Smooth muscle cell (in vitro differentiated cells): Measurements from ENCODE around the gene CDR2L. TPM values are rescaled to one million over a fixed set of nuclear protein-coding genes. Genes with fewer than 3 reads are reported as not detected.

Experiments used
- DNase-seq: peaks from one replicate; lab custom pipeline; 2025; ENCODE audit not compliant: unreplicated experiment; lab: John Stamatoyannopoulos, UW
- H2AFZ ChIP-seq: fragments of 200-600 bp; sonication (generic); 2 replicates; pipeline ENCODE4 v1.6.0; 2016; ENCODE audit warnings: antibody characterized with exemption, low read depth, mild to moderate bottlenecking
- H3F3A ChIP-seq: fragments of 200-600 bp; sonication (generic); 2 replicates; pipeline ENCODE4 v1.6.0; 2017; ENCODE audit warnings: antibody characterized with exemption, low read depth
- H3K27ac ChIP-seq: fragments of 200-600 bp; sonication (generic); 2 replicates; pipeline ENCODE4 v1.5.1; 2016; ENCODE audit warnings: low read depth, mild to moderate bottlenecking
- H3K27me3 ChIP-seq: fragments of 200-600 bp; sonication (generic); 2 replicates; pipeline ENCODE4 v1.6.1; 2016; ENCODE audit warnings: low read depth, mild to moderate bottlenecking
- H3K36me3 ChIP-seq: fragments of 200-600 bp; sonication (generic); 2 replicates; pipeline ENCODE4 v1.5.1; 2016; ENCODE audit warnings: low read depth
- H3K4me1 ChIP-seq: fragments of 200-600 bp; sonication (generic); 2 replicates; pipeline ENCODE4 v1.5.1; 2016; ENCODE audit warnings: low read depth
- H3K4me2 ChIP-seq: fragments of 200-600 bp; sonication (generic); 2 replicates; pipeline ENCODE4 v1.6.0; 2016; ENCODE audit warnings: mild to moderate bottlenecking
- H3K4me3 ChIP-seq: fragments of 200-600 bp; sonication (generic); 2 replicates; pipeline ENCODE4 v1.5.1; 2016; ENCODE audit warnings: mild to moderate bottlenecking
- H3K79me2 ChIP-seq: fragments of 200-600 bp; sonication (generic); 2 replicates; pipeline ENCODE4 v1.6.0; 2016; ENCODE audit warnings: low read depth, mild to moderate bottlenecking
- H3K9ac ChIP-seq: fragments of 200-600 bp; sonication (generic); 2 replicates; pipeline ENCODE4 v1.6.0; 2016; ENCODE audit warnings: low read depth
- H3K9me3 ChIP-seq: fragments of 200-600 bp; sonication (generic); replicated peaks from 2 replicates; pipeline ENCODE4 v1.5.1; 2016; ENCODE audit warnings: low read depth
- H4K20me1 ChIP-seq: fragments of 200-600 bp; sonication (generic); 2 replicates; pipeline ENCODE4 v1.6.0; 2016; ENCODE audit warnings: low read depth
- WGBS: methylation state at CpG from one replicate; pipeline ENCODE4 v1.1.7; 2016; ENCODE audit warnings: low lambda C conversion rate; 5-methylcytosine and 5-hydroxymethylcytosine counted together
- polyA plus RNA-seq: library from polyadenylated mRNA; unstranded; fragments of >200 nt; fragmentation: Nextera tagmentation; extraction: Ambion mirVana; gene quantifications from 2 replicates; pipeline ENCODE4 v1.2.1, GENCODE V29; 2016
- small RNA-seq: library from RNA; depleted of rRNA; stranded (forward); fragments of <200 nt; gene quantifications from one replicate; pipeline ENCODE3, GENCODE V24; 2014
- total RNA-seq: library from RNA; depleted of rRNA; stranded (reverse); fragments of >200 nt; gene quantifications from 2 replicates; pipeline ENCODE4 v1.2.3, GENCODE V29; 2014
- TF ChIP-seq, protein P1 (sequence below): fragments of 200-600 bp; sonication (generic); IDR thresholded peaks from 2 replicates; pipeline ENCODE4 v1.5.1; 2017; ENCODE audit warnings: borderline replicate concordance, mild to moderate bottlenecking, antibody characterized with exemption; ENCODE audit not compliant: insufficient read depth, poor library complexity, severe bottlenecking

The CDR2L gene
- total and polyA plus RNA-seq, 2 experiments from 2014 or later: 37.8 to 40.7 TPM

DNA sequence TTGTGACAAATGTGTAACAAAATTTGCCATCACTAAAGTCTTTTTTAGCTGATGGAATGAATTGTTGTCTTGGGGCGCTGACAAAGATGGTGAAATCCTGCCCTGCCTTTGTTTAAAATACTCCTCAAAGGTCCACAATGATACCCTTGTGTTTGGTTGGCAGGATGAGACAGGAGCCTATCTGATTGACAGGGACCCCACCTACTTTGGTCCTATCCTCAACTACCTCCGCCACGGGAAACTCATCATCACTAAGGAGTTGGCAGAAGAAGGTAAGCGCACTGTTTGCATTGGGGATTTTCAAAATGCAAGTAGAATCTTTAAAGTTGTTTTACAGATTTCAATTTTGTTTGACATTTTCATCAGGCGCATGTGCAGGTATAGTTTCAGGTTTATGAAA lies 61.6 kb downstream of the CDR2L start:
- H3K4me2 ChIP-seq: peak overlapping the region; percentile 98
- H3K27me3 ChIP-seq: no peaks in the 10 kb centered on the region
- H2AFZ ChIP-seq: no peak overlapping the region
- no peaks in the 10 kb centered on the region for H3F3A ChIP-seq
- 93% methylated on average over 5 of the region's 5 CpGs for WGBS
- H3K9me3 ChIP-seq: no peaks in the 10 kb centered on the region
- H3K4me1 ChIP-seq: peaks cover 14% of the 10 kb centered on the region
- no peak overlapping the region for H3K27ac ChIP-seq
- no peak overlapping the region for H3K9ac ChIP-seq
- peaks cover 22% of the 10 kb centered on the region for H3K79me2 ChIP-seq
- peak overlapping the region; percentile 90 for H3K4me3 ChIP-seq
- H3K36me3 ChIP-seq: no peaks in the 10 kb centered on the region
- DNase-seq: no peak
- TF ChIP-seq, protein P1, sequence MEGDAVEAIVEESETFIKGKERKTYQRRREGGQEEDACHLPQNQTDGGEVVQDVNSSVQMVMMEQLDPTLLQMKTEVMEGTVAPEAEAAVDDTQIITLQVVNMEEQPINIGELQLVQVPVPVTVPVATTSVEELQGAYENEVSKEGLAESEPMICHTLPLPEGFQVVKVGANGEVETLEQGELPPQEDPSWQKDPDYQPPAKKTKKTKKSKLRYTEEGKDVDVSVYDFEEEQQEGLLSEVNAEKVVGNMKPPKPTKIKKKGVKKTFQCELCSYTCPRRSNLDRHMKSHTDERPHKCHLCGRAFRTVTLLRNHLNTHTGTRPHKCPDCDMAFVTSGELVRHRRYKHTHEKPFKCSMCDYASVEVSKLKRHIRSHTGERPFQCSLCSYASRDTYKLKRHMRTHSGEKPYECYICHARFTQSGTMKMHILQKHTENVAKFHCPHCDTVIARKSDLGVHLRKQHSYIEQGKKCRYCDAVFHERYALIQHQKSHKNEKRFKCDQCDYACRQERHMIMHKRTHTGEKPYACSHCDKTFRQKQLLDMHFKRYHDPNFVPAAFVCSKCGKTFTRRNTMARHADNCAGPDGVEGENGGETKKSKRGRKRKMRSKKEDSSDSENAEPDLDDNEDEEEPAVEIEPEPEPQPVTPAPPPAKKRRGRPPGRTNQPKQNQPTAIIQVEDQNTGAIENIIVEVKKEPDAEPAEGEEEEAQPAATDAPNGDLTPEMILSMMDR: no peak
- H4K20me1 ChIP-seq: no peaks in the 10 kb centered on the region

DNA sequence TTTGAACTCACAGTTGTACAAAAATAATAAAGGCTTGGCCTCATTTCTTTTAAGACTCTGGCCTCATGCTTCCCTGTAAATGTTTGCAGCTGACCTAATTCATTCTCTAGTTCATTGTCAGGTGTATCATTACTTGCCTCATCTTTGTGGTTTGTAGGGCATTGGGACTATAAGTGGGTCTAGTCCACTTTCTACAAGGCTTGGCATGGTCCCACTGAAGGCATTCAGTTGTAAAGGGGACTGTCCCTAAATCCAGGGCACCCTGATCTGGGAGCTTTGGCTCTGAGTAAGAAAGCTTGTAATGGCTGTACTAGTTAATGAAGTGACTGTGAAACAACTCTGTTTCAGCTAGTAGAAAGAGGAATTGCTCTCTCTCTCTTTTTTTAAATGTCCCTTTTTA lies 62.3 kb downstream of the CDR2L start:
- Histone ChIP-seq H3K36me3 (no peaks in the 10 kb centered on the region), H3K27me3 (no peaks in the 10 kb centered on the region), H3K9ac (no peak overlapping the region), H3K4me1 (peaks cover 14% of the 10 kb centered on the region), H4K20me1 (no peaks in the 10 kb centered on the region), H3K79me2 (peaks cover 22% of the 10 kb centered on the region), H2AFZ (no peak overlapping the region), H3K4me2 (no peak overlapping the region), H3K4me3 (no peak overlapping the region), H3K27ac (no peak overlapping the region), H3F3A (no peaks in the 10 kb centered on the region), H3K9me3 (no peaks in the 10 kb centered on the region)
- DNase-seq: no peak
- TF ChIP-seq, protein P1: no peak

DNA sequence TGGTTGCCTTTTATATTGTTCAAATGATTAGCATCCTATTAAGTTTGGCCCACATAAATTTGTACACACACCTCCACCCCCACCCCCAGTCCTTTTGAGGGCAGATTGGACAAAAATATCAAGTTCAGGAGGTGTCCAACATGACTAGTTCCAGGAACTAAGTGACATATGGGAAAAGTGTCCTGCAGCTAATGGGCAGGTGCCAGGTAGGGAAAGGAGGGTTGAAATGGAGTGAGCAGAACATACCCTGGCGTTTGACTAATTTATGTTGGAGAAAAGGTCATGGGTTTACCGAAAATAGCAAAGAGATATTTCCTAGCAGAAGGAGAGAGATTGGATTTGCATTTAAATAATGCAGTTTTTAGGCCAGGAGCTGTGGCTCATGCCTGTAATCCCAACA lies 64.5 kb downstream of the CDR2L start:
- no peak overlapping the region for H2AFZ ChIP-seq
- no peak overlapping the region for H3K9ac ChIP-seq
- no peaks in the 10 kb centered on the region for H3K27me3 ChIP-seq
- H3K27ac ChIP-seq: no peak overlapping the region
- no peaks in the 10 kb centered on the region for H3K9me3 ChIP-seq
- no peak overlapping the region for H3K4me3 ChIP-seq
- H3K4me1 ChIP-seq: peaks cover 8% of the 10 kb centered on the region
- 93% methylated on average over 2 of the region's 2 CpGs for WGBS
- TF ChIP-seq, protein P1: no peak
- H3K36me3 ChIP-seq: no peaks in the 10 kb centered on the region
- no peaks in the 10 kb centered on the region for H3F3A ChIP-seq
- H3K4me2 ChIP-seq: no peak overlapping the region
- DNase-seq: no peak
- H4K20me1 ChIP-seq: peaks cover 6% of the 10 kb centered on the region
- peaks cover 20% of the 10 kb centered on the region for H3K79me2 ChIP-seq

Small RNA genes within 50 kb of the gene (small RNA-seq; reads per million reads assigned to genes)
- gene RN7SL573P (not detected), gene RNU6-362P (not detected)

Other genes starting within 250 kb of the CDR2L start
- 12.4 and 23.2 TPM in 2 replicates for gene NHERF1, start 239.0 kb upstream of the CDR2L start, total RNA-seq
- 31.9 and 38.8 TPM in 2 replicates for gene NHERF1, start 239.0 kb upstream of the CDR2L start, polyA plus RNA-seq
- 21.4 and 23.5 TPM in 2 replicates for gene NAT9, start 211.3 kb upstream of the CDR2L start, total RNA-seq
- 42.5 and 48.3 TPM in 2 replicates for gene NAT9, start 211.3 kb upstream of the CDR2L start, polyA plus RNA-seq
- 0.13 TPM in 2 replicates for gene GRIN2C, start 127.7 kb upstream of the CDR2L start, total RNA-seq
- gene GRIN2C, start 127.7 kb upstream of the CDR2L start, polyA plus RNA-seq: 0.30 and 0.32 TPM in 2 replicates
- 5.6 and 10.4 TPM in 2 replicates for gene FDXR, start 114.6 kb upstream of the CDR2L start, total RNA-seq
- 18.7 and 22.1 TPM in 2 replicates for gene FDXR, start 114.6 kb upstream of the CDR2L start, polyA plus RNA-seq
- 0.22 TPM in 1 of 2 replicates, not detected in the other for gene FADS6, start 94.0 kb upstream of the CDR2L start, total RNA-seq
- gene FADS6, start 94.0 kb upstream of the CDR2L start, polyA plus RNA-seq: not detected in 2 replicates
- gene USH1G, start 64.4 kb upstream of the CDR2L start, total RNA-seq: 0.49 TPM in 2 replicates
- 0.32 and 0.58 TPM in 2 replicates for gene USH1G, start 64.4 kb upstream of the CDR2L start, polyA plus RNA-seq
- not detected in 2 replicates for gene OTOP2, start 63.4 kb upstream of the CDR2L start, total RNA-seq
- gene OTOP2, start 63.4 kb upstream of the CDR2L start, polyA plus RNA-seq: not detected in 2 replicates
- gene OTOP3, start 51.7 kb upstream of the CDR2L start, total RNA-seq: not detected in 2 replicates
- gene OTOP3, start 51.7 kb upstream of the CDR2L start, polyA plus RNA-seq: not detected in 2 replicates
- gene HID1, start 14.9 kb upstream of the CDR2L start, total RNA-seq: 6.8 and 8.8 TPM in 2 replicates
- 3.3 and 22.0 TPM in 2 replicates for gene HID1, start 14.9 kb upstream of the CDR2L start, polyA plus RNA-seq
- 36.8 and 75.6 TPM in 2 replicates for gene MRPL58, start 25.0 kb downstream of the CDR2L start, total RNA-seq
- gene MRPL58, start 25.0 kb downstream of the CDR2L start, polyA plus RNA-seq: 36.2 and 41.4 TPM in 2 replicates
- 233 and 309 TPM in 2 replicates for gene ATP5PD, start 59.3 kb downstream of the CDR2L start, total RNA-seq
- gene ATP5PD, start 59.3 kb downstream of the CDR2L start, polyA plus RNA-seq: 318 and 321 TPM in 2 replicates
- 18.2 and 27.3 TPM in 2 replicates for gene KCTD2, start 59.6 kb downstream of the CDR2L start, total RNA-seq
- 11.1 and 12.7 TPM in 2 replicates for gene KCTD2, start 59.6 kb downstream of the CDR2L start, polyA plus RNA-seq
- gene SLC16A5, start 100.3 kb downstream of the CDR2L start, total RNA-seq: 11.1 and 17.1 TPM in 2 replicates
- 19.5 and 22.0 TPM in 2 replicates for gene SLC16A5, start 100.3 kb downstream of the CDR2L start, polyA plus RNA-seq
- 3.0 and 6.8 TPM in 2 replicates for gene ARMC7, start 122.3 kb downstream of the CDR2L start, total RNA-seq
- 1.8 and 3.5 TPM in 2 replicates for gene ARMC7, start 122.3 kb downstream of the CDR2L start, polyA plus RNA-seq
- gene NT5C, start 144.1 kb downstream of the CDR2L start, total RNA-seq: 25.8 and 39.9 TPM in 2 replicates
- 46.8 and 53.5 TPM in 2 replicates for gene NT5C, start 144.1 kb downstream of the CDR2L start, polyA plus RNA-seq
- 103 and 141 TPM in 2 replicates for gene JPT1, start 166.9 kb downstream of the CDR2L start, total RNA-seq
- gene JPT1, start 166.9 kb downstream of the CDR2L start, polyA plus RNA-seq: 240 and 288 TPM in 2 replicates
- 104 and 111 TPM in 2 replicates for gene SUMO2, start 195.3 kb downstream of the CDR2L start, total RNA-seq
- 416 and 419 TPM in 2 replicates for gene SUMO2, start 195.3 kb downstream of the CDR2L start, polyA plus RNA-seq
- gene NUP85, start 218.0 kb downstream of the CDR2L start, total RNA-seq: 24.0 and 29.2 TPM in 2 replicates
- gene NUP85, start 218.0 kb downstream of the CDR2L start, polyA plus RNA-seq: 43.2 and 48.0 TPM in 2 replicates